ENCODE measurements around the gene DENND1A.

The DENND1A gene

DNA sequence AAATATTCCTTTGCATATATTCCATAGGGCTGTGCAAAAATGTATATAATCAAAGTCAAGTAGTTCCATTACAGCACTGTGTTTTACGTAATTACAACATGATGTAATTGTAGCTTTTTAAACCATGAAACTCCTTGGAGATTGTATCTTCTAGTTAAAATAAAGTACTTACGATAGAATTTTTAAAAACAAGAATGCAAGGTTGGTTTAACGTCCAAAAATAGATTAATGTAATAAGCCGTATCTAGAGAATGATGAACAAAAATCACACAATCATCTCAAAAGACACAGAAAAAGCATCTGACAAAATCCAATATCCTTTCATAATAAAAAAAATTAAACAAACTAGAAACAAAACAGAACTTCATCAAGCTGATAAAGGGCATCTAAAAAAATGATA lies 86.2 kb downstream of the DENND1A start:
- no peak for TF ChIP-seq CTCF (IDR thresholded peaks at IDR 0.05; ENCODE audit: low read depth, low read length)

DNA sequence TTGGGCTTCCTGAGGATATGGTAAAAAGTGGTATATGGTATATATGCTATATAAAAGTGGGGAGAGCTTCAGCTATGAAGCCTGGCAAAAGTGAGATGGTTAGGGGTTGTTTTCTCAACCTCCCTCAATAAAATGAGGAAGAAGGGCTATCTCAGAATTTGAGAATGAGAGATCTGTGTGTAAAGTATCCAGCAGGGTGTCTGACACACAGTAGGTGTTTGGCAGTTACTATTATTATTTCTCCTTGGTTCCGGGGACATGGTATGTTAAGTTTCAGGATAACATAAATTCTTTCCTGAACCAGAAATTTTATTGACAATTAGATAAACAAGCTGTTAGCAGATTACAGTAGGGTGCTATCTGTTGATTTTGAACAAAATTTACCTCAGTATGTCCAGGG lies 94.1 kb downstream of the DENND1A start:
- no peak for TF ChIP-seq CTCF (IDR thresholded peaks at IDR 0.05; ENCODE audit: low read depth, low read length)
- DNase-seq (ENCODE audit: extremely low read depth, low read depth), result no peak

More for the DNA sequence above, 86.2 kb downstream of the DENND1A start:
- DNase-seq (ENCODE audit: extremely low read depth, low read depth), result no peak

DNA sequence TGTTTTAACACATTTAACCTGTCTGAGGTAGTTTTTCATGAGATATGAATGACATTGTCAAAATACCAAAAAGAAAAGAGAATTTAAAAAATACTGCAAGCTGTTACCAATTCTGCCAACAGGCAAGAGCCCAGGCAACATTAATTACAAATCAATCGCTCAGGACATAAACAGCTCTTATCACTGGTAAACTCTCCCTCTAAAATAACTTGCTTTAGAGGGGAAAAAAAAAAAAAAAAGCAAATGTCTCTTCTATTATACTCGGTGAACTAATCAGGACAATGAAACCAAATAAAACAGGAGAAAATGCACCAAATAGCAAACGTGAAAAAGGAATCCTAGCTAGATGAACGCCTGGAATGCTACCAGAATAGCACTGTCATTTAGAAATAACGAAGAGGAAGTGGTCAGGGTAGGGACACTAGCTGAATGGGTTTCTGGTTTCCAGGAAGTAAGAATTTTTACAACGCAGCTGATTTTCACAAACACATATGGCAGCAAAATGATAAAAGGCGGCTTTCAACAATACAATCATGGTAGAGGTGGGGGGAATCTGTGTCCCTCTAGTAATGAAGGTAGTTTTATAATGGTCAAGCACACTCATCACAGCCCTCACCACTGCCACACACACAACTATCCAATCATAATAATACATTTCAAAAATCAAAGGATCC lies 94.9 kb downstream of the DENND1A start:
- no peak for DNase-seq (ENCODE audit: extremely low read depth, low read depth)
- no peak for TF ChIP-seq CTCF (IDR thresholded peaks at IDR 0.05; ENCODE audit: low read depth, low read length)

DNA sequence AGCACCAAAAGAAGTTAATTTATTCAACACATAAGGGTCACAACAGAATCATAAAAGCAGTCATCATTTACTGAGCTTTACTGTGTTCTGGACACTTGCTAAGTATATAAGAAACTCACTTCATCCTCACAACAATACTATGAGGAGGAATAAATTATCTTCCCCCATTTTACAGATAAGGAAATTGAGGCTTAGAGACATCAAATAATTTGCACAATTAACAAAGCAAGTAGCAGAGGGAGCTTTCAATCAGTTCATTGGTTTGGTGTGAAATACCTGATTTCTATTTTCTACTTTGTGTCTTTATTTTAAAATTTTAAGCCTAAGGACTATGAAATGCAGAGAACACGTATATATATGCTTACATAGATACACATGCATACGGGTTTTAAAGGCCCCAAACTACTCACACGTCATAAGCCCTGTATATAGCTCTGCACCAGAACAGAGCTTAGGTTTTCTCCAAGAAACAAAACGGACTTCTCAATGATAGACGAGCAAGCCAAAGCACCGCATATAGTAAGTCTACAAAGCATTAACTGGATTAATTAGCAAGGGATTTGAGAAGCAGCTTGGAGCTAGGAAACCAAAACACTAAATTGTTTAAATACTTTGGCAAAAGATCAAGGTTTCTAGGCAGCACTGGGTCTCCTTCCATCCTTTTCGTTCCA lies 95.6 kb downstream of the DENND1A start:
- DNase-seq (ENCODE audit: extremely low read depth, low read depth), result no peak
- TF ChIP-seq CTCF (IDR thresholded peaks at IDR 0.05; ENCODE audit: low read depth, low read length), result no peak

- no peak for TF ChIP-seq CTCF (IDR thresholded peaks at IDR 0.05; ENCODE audit: low read depth, low read length)
- no peak for DNase-seq (ENCODE audit: extremely low read depth, low read depth)
Observed at GRCh38 chr9:123832858-123833650, 96.9 kb downstream of the DENND1A start.

- TF ChIP-seq CTCF (IDR thresholded peaks at IDR 0.05; ENCODE audit: low read depth, low read length), result no peak
- DNase-seq (ENCODE audit: extremely low read depth, low read depth), result no peak
Observed at GRCh38 chr9:123832176-123832575, 97.8 kb downstream of the DENND1A start.

DNA sequence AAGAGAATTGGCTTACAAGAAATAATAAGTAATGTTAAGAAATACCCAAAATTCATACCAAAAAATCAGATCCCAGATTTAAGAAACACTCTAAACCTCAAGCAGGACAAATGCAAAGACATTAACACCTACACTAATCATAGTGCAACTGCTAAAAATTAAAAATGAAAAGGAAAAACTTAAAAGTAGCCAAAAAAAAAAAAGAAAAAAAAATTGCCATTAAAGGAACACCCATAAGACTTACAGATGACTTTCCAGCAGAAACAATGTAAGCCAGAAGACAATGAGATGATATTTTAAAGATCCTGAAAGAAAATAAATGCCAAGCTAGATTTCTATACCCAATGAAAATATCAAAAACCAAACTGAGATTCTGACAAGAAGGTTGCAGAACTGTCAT lies 101.5 kb downstream of the DENND1A start:
- TF ChIP-seq CTCF (IDR thresholded peaks at IDR 0.05; ENCODE audit: low read depth, low read length), result no peak

More for the DNA sequence above, 101.5 kb downstream of the DENND1A start:
- DNase-seq (ENCODE audit: extremely low read depth, low read depth), result no peak
